CD4-positive, alpha-beta T cell treated with Interleukin-6 at 100 ng/mL for 8 hours (primary cell): Measurements from ENCODE around the gene CDK5R2.
A peak's percentile ranks its signal among the peaks of the same experiment; 100 is the strongest.
"Not testable (repeated sequence)": the region's sequence is repeated elsewhere in the genome, so short reads cannot be mapped to it uniquely, and the experiment has no call there.

Source experiments
- DNase-seq: peaks from one replicate; pipeline ENCODE4 v3.0.0-alpha.2; 2020; ENCODE audit warnings: mixed read lengths, low spot score

CDK5R2 gene

GRCh38 chr2:218959141-218959731, at the start of gene CDK5R2:
Gene CDK5R2, plus strand, starts transcription at chr2:218959666. Its CDS starts 155 bp downstream, at chr2:218959821.
- peak; percentile 29 for DNase-seq

GRCh38 chr2:218910741-218911140, 48.7 kb upstream of the CDK5R2 start:
- no peak for DNase-seq

GRCh38 chr2:218920504-218920903, 39.0 kb upstream of the CDK5R2 start:
- no peak for DNase-seq

- DNase-seq, result no peak
Measured at GRCh38 chr2:218924757-218925156, 34.7 kb upstream of the CDK5R2 start.

GRCh38 chr2:218925434-218925833, 34.0 kb upstream of the CDK5R2 start:
- no peak for DNase-seq

- no peak for DNase-seq
Measured at GRCh38 chr2:218927422-218927821, 32.0 kb upstream of the CDK5R2 start.

- no peak for DNase-seq
Measured at GRCh38 chr2:218927876-218928275, 31.6 kb upstream of the CDK5R2 start.

- not testable (repeated sequence) for DNase-seq
Measured at GRCh38 chr2:218930488-218930887, 29.0 kb upstream of the CDK5R2 start.

GRCh38 chr2:218931751-218932150, 27.7 kb upstream of the CDK5R2 start:
- DNase-seq, result not testable (repeated sequence)

GRCh38 chr2:218944759-218945404, 14.6 kb upstream of the CDK5R2 start:
- no peak for DNase-seq

- DNase-seq, result no peak
Measured at GRCh38 chr2:218946621-218947020, 12.8 kb upstream of the CDK5R2 start.

GRCh38 chr2:218952160-218952559, 7.3 kb upstream of the CDK5R2 start:
- DNase-seq, result no peak

- no peak for DNase-seq
Measured at GRCh38 chr2:218953366-218953954, 6.0 kb upstream of the CDK5R2 start.

- no peak for DNase-seq
Measured at GRCh38 chr2:218954541-218955300, 4.7 kb upstream of the CDK5R2 start.

- DNase-seq, result no peak
Measured at GRCh38 chr2:218956039-218956438, 3.4 kb upstream of the CDK5R2 start.

GRCh38 chr2:218957671-218958070, 1.8 kb upstream of the CDK5R2 start:
- DNase-seq, result no peak

- no peak for DNase-seq
Measured at GRCh38 chr2:218958276-218958675, 1.2 kb upstream of the CDK5R2 start.

- DNase-seq, result no peak
Measured at GRCh38 chr2:218959761-218960308, 369 bp downstream of the CDK5R2 start.

GRCh38 chr2:218960309-218961165, 1.1 kb downstream of the CDK5R2 start:
- DNase-seq, result no peak

- DNase-seq, result no peak
Measured at GRCh38 chr2:218961229-218961628, 1.8 kb downstream of the CDK5R2 start.
